ENCODE measurements around the gene C1orf141.

Gene C1orf141

DNA sequence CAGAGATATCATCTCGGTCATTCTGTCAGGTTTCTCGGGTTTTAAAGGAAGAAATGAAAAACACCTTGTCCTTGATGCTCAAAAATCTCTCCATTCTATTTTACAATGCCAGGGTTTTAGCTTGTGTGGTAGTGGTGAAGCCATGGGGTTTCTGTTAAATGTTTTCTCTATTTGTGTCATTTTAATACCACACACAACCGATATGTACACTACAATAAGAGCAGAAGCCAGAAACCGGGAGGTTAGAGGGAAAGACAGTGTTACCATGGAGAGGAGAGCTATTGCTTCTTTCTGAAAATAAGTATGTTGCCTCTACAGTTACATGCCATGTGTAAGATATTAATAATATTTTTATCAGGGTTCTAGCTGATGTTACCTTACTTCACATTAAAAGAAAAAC, 83.6 kb downstream of the C1orf141 start:
- DNase-seq: no peak
- peak overlapping the region; percentile 91 for H3K4me3 ChIP-seq (ENCODE audit: low read length)
- H3K9me3 ChIP-seq (replicated peaks; ENCODE audit: insufficient read depth, low read length): no peaks in the 10 kb centered on the region
- peaks cover 5% of the 10 kb centered on the region; the same call in 1 of the 2 replicates for H3K36me3 ChIP-seq (replicated peaks; ENCODE audit: insufficient read depth, low read length)
- no peaks in the 10 kb centered on the region for H4K20me1 ChIP-seq (ENCODE audit: insufficient read depth, low read length)
- H3K79me2 ChIP-seq (ENCODE audit: low read length): peaks cover 39% of the 10 kb centered on the region
- no peak overlapping the region for H3K27ac ChIP-seq (ENCODE audit: low read length)
- peak overlapping the region; percentile 82 for H3K4me2 ChIP-seq (ENCODE audit: low read depth, low read length)
- H3F3A ChIP-seq (ENCODE audit: insufficient read depth, low read length): peaks cover 20% of the 10 kb centered on the region; the same call in 1 of the 2 replicates
- TF ChIP-seq EZH2phosphoT487 (IDR thresholded peaks at IDR 0.05; ENCODE audit: low read length) (no peak), CTCF (IDR thresholded peaks at IDR 0.05; ENCODE audit: low read length) (no peak), EZH2 (optimal IDR thresholded peaks at IDR 0.05; ENCODE audit: low read depth, low read length) (no peak)
- H3K27me3 ChIP-seq (replicated peaks; ENCODE audit: insufficient read depth, low read length): no peaks in the 10 kb centered on the region
- H2AFZ ChIP-seq (ENCODE audit: low read length): no peak overlapping the region
- H3K9me2 ChIP-seq (replicated peaks; ENCODE audit: insufficient read depth, low read length): no peaks in the 10 kb centered on the region
- H3K4me1 ChIP-seq (ENCODE audit: low read length): peaks cover 13% of the 10 kb centered on the region
- peak overlapping the region; percentile 16; the same call in 1 of the 2 replicates for H3K9ac ChIP-seq (ENCODE audit: low read length)

- Histone ChIP-seq H3K4me1 (ENCODE audit: low read length) (no peaks in the 10 kb centered on the region), H3K36me3 (replicated peaks; ENCODE audit: insufficient read depth, low read length) (peaks cover 8% of the 10 kb centered on the region; the same call in 1 of the 2 replicates), H2AFZ (ENCODE audit: low read length) (no peak overlapping the region), H3K4me3 (ENCODE audit: low read length) (no peak overlapping the region), H3K27me3 (replicated peaks; ENCODE audit: insufficient read depth, low read length) (no peaks in the 10 kb centered on the region), H3F3A (ENCODE audit: insufficient read depth, low read length) (no peaks in the 10 kb centered on the region), H3K9me3 (replicated peaks; ENCODE audit: insufficient read depth, low read length) (no peaks in the 10 kb centered on the region), H3K27ac (ENCODE audit: low read length) (no peak overlapping the region), H4K20me1 (ENCODE audit: insufficient read depth, low read length) (no peaks in the 10 kb centered on the region), H3K4me2 (ENCODE audit: low read depth, low read length) (no peak overlapping the region), H3K79me2 (ENCODE audit: low read length) (peaks cover 3% of the 10 kb centered on the region), H3K9ac (ENCODE audit: low read length) (no peak overlapping the region), H3K9me2 (replicated peaks; ENCODE audit: insufficient read depth, low read length) (no peaks in the 10 kb centered on the region)
- TF ChIP-seq CTCF (IDR thresholded peaks at IDR 0.05; ENCODE audit: low read length) (no peak), EZH2phosphoT487 (IDR thresholded peaks at IDR 0.05; ENCODE audit: low read length) (no peak), EZH2 (optimal IDR thresholded peaks at IDR 0.05; ENCODE audit: low read depth, low read length) (no peak)
- no peak for DNase-seq
Measured at GRCh38 chr1:67044631-67045270, 90.0 kb downstream of the C1orf141 start.

DNA sequence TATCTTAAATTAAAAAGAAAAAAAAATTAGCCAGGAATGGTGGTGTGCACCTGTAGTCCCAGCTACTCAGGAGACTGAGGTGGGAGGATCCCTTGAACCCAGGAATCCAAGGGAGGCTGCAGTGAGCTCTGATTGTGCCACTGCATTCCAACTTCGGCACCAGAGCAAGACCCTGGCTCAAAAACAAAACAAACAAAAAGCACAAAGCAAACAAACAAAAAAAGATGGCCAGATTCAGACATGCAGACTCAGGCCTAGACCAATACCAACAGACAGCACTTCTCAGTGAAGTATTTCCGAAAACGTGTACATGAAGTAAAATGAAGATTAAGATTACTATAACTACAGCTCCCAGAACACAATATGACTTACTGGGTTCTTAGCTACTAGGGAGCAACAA, 91.4 kb downstream of the C1orf141 start:
- TF ChIP-seq EZH2phosphoT487 (IDR thresholded peaks at IDR 0.05; ENCODE audit: low read length) (no peak), CTCF (IDR thresholded peaks at IDR 0.05; ENCODE audit: low read length) (no peak), EZH2 (optimal IDR thresholded peaks at IDR 0.05; ENCODE audit: low read depth, low read length) (no peak)

More for the DNA sequence above, 91.4 kb downstream of the C1orf141 start:
- Histone ChIP-seq H3K9ac (ENCODE audit: low read length) (no peak overlapping the region), H2AFZ (ENCODE audit: low read length) (no peak overlapping the region), H3K4me3 (ENCODE audit: low read length) (no peak overlapping the region), H3K9me3 (replicated peaks; ENCODE audit: insufficient read depth, low read length) (no peaks in the 10 kb centered on the region), H3K79me2 (ENCODE audit: low read length) (no peaks in the 10 kb centered on the region; the same call in 1 of the 2 replicates), H3K9me2 (replicated peaks; ENCODE audit: insufficient read depth, low read length) (no peaks in the 10 kb centered on the region), H3K36me3 (replicated peaks; ENCODE audit: insufficient read depth, low read length) (peaks cover 7% of the 10 kb centered on the region; the same call in 1 of the 2 replicates), H3F3A (ENCODE audit: insufficient read depth, low read length) (no peaks in the 10 kb centered on the region), H4K20me1 (ENCODE audit: insufficient read depth, low read length) (no peaks in the 10 kb centered on the region), H3K27ac (ENCODE audit: low read length) (no peak overlapping the region), H3K27me3 (replicated peaks; ENCODE audit: insufficient read depth, low read length) (no peaks in the 10 kb centered on the region), H3K4me2 (ENCODE audit: low read depth, low read length) (no peak overlapping the region), H3K4me1 (ENCODE audit: low read length) (no peaks in the 10 kb centered on the region)
- no peak for DNase-seq
